Left lung (tissue), 10 donors: Measurements from ENCODE around the gene SESN3. TPM values are rescaled to one million over a fixed set of nuclear protein-coding genes. Genes with fewer than 3 reads are reported as not detected.
A peak's percentile ranks its signal among the peaks of the same experiment; 100 is the strongest.

Source experiments
- ATAC-seq: fragments of 200-7000 bp; cut with Tn5 transposase; one replicate; pipeline ENCODE4 v1.9.1; 2020; ENCODE audit warnings: moderate library complexity
- DNase-seq, 4 donors: peaks; one replicate each; pipeline ENCODE4 v3.0.0-alpha.2; 2013 to 2020
- H3K27ac ChIP-seq, 2 donors: fragments of 200-600 bp; sonication (generic) in 1 of 2; one replicate each; pipeline versions ENCODE4 v1.5.0 to v1.8.0; 2020 to 2021
- H3K27me3 ChIP-seq, 2 donors: fragments of 200-600 bp; sonication (generic) in 1 of 2; one replicate each; pipeline versions ENCODE4 v1.5.0 to v1.8.0; 2020 to 2021
- H3K36me3 ChIP-seq, 2 donors: fragments of 200-600 bp; sonication (generic) in 1 of 2; one replicate each; pipeline versions ENCODE4 v1.5.0 to v1.8.0; 2020 to 2021
- H3K4me1 ChIP-seq, 2 donors: fragments of 200-600 bp; one replicate each; pipeline ENCODE4 v1.8.0; 2021
- H3K4me3 ChIP-seq, 2 donors: fragments of 200-600 bp; sonication (generic) in 1 of 2; one replicate each; pipeline versions ENCODE4 v1.5.0 to v1.8.0; 2020 to 2021; ENCODE audit warnings: mild to moderate bottlenecking in 1 of 2
- H3K9me3 ChIP-seq, 2 donors: fragments of 200-600 bp; sonication (generic) in 1 of 2; one replicate each; pipeline versions ENCODE4 v1.5.0 to v1.8.0; 2020 to 2021
- CTCF ChIP-seq, 2 donors: fragments of 200-600 bp; sonication (generic) in 1 of 2; IDR thresholded peaks; one replicate each; pipeline versions ENCODE4 v1.5.0 to v1.8.0; 2021; ENCODE audit warnings: antibody characterized with exemption in 2 of 2
- intact Hi-C, 2 donors: fragments of 100-400 bp; cut with DNase I; formaldehyde crosslinking; loops; one replicate each; pipeline versions ENCODE4 v1.11.2 to v1.14.2; 2022
- polyA plus RNA-seq, 6 donors: library from polyadenylated mRNA; unstranded; fragments of 120-200 nt; gene quantifications; one replicate each; pipeline ENCODE4 v1.2.1, GENCODE V29; 2013; ENCODE audit not compliant: insufficient read length in 6 of 6
- total RNA-seq, 2 donors: library from RNA; stranded (reverse); fragmentation: NEBNext Ultra II Directional; extraction: Animal tissue kit (Norgen Biotek cat#: 25700); gene quantifications; one replicate each; pipeline ENCODE4 v1.2.1, GENCODE V29; 2021
- donor health status: DM: no; HTN: yes; CAD: no.
- donor health status: DM: no; HTN: no; CAD: no.

Gene SESN3
- total and polyA plus RNA-seq, 8 donors, result 45.0 to 87.8 (median 72.5) TPM

- H3K9me3 ChIP-seq, result no peaks in the 10 kb centered on the region
- ATAC-seq (no peak), DNase-seq (no peak)
- no peak overlapping the region for H3K4me3 ChIP-seq
- H3K4me1 ChIP-seq, result peaks cover 0 to 9% of the 10 kb centered on the region in 2 donors
- intact Hi-C loops, result no loop called here
- no peaks in the 10 kb centered on the region for H3K27me3 ChIP-seq
- no peak for TF ChIP-seq CTCF (IDR thresholded peaks at IDR 0.05)
- H3K36me3 ChIP-seq, result no peaks in the 10 kb centered on the region
- no peak overlapping the region for H3K27ac ChIP-seq
Measured at GRCh38 chr11:95247883-95248282, 16.9 kb upstream of the SESN3 start.

- H3K27me3 ChIP-seq, result no peaks in the 10 kb centered on the region
- H3K27ac ChIP-seq, result no peak overlapping the region
- intact Hi-C loops, result no loop called here
- H3K4me3 ChIP-seq, result no peak overlapping the region
- H3K9me3 ChIP-seq, result no peaks in the 10 kb centered on the region
- TF ChIP-seq CTCF (IDR thresholded peaks at IDR 0.05), result no peak
- ATAC-seq (no peak), DNase-seq (no peak)
- H3K4me1 ChIP-seq, result peaks cover 0 to 9% of the 10 kb centered on the region in 2 donors
- H3K36me3 ChIP-seq, result no peaks in the 10 kb centered on the region
Measured at GRCh38 chr11:95247127-95247684, 16.2 kb upstream of the SESN3 start.

GRCh38 chr11:95245581-95245980 is 14.6 kb upstream of the SESN3 start:
- Histone ChIP-seq H3K9me3 (no peaks in the 10 kb centered on the region), H3K27ac (no peak overlapping the region), H3K27me3 (no peaks in the 10 kb centered on the region), H3K36me3 (no peaks in the 10 kb centered on the region), H3K4me1 (peaks cover 0 to 9% of the 10 kb centered on the region in 2 donors), H3K4me3 (no peak overlapping the region)
- ATAC-seq (no peak), DNase-seq (no peak)
- no peak for TF ChIP-seq CTCF (IDR thresholded peaks at IDR 0.05)
- intact Hi-C loops, result no loop called here

GRCh38 chr11:95245038-95245437 is 14.0 kb upstream of the SESN3 start:
- no peak for DNase-seq
- H3K36me3 ChIP-seq, result no peaks in the 10 kb centered on the region
- no peak overlapping the region for H3K27ac ChIP-seq
- H3K27me3 ChIP-seq, result no peaks in the 10 kb centered on the region
- TF ChIP-seq CTCF (IDR thresholded peaks at IDR 0.05), result no peak
- no peak overlapping the region for H3K4me3 ChIP-seq
- H3K4me1 ChIP-seq, result peaks cover 0 to 9% of the 10 kb centered on the region in 2 donors
- peak; percentile 50 for ATAC-seq
- intact Hi-C loops, result no loop called here
- no peaks in the 10 kb centered on the region for H3K9me3 ChIP-seq

GRCh38 chr11:95243673-95244072 is 12.7 kb upstream of the SESN3 start:
- Histone ChIP-seq H3K27me3 (no peaks in the 10 kb centered on the region), H3K36me3 (no peaks in the 10 kb centered on the region), H3K4me1 (peaks cover 0 to 5% of the 10 kb centered on the region in 2 donors), H3K4me3 (no peak overlapping the region), H3K9me3 (no peaks in the 10 kb centered on the region), H3K27ac (no peak overlapping the region)
- intact Hi-C loops, result no loop called here
- DNase-seq (no peak), ATAC-seq (no peak)
- no peak for TF ChIP-seq CTCF (IDR thresholded peaks at IDR 0.05)
